Measurements from ENCODE around the gene AKAP6.

AKAP6 gene

GRCh38 chr14:32841698-32842097, 512.6 kb downstream of the AKAP6 start:
- DNase-seq, result no peak

GRCh38 chr14:32846821-32847365, 517.8 kb downstream of the AKAP6 start:
- no peak for DNase-seq

- DNase-seq, result no peak
These were observed 518.8 kb downstream of the AKAP6 start for GRCh38 chr14:32847867-32848266.

GRCh38 chr14:32865827-32866376, 536.8 kb downstream of the AKAP6 start:
- DNase-seq, result no peak

GRCh38 chr14:32883188-32883587, 554.1 kb downstream of the AKAP6 start:
- DNase-seq, result no peak
